SU-DHL-6 (cell line): ENCODE data around the gene GRAMD4.

Source experiments
- CTCF ChIP-seq: fragments of 200-600 bp; sonication (generic); IDR thresholded peaks from one replicate; pipeline ENCODE4 v1.5.1; 2017; ENCODE audit warnings: antibody characterized with exemption, mild to moderate bottlenecking, low read length, moderate library complexity; ENCODE audit not compliant: insufficient read depth, poor library complexity, severe bottlenecking
- EZH2phosphoT487 ChIP-seq: fragments of 200-600 bp; sonication (generic), shearing (Covaris generic); conservative IDR thresholded peaks from 2 replicates; pipeline ENCODE4 v1.6.1; 2018; ENCODE audit warnings: mild to moderate bottlenecking, antibody characterized with exemption, low read length, moderate library complexity, mixed read lengths

- no peak for TF ChIP-seq CTCF
- no peak for TF ChIP-seq EZH2phosphoT487
Measured at GRCh38 chr22:46651316-46651715, 31.1 kb downstream of the GRAMD4 start.
